Activated T-helper 2 cell treated with anti-CD3 and anti-CD28 coated beads, Interferon-gamma antibody, Interleukin-2, Interleukin-4, amounts not matched to agents 10 μg/mL and 5 μg/mL and 100 μg/mL, durations not matched to agents 14 hours and 24 hours and 36 hours (primary cell): ENCODE measurements around the gene PIEZO2. TPM values are rescaled to one million over a fixed set of nuclear protein-coding genes. Genes with fewer than 3 reads are reported as not detected.
"Not testable (repeated sequence)": the region's sequence is repeated elsewhere in the genome, so short reads cannot be mapped to it uniquely, and the experiment has no call there.

ENCODE experiments used
- DNase-seq: peaks from one replicate; pipeline ENCODE4 v3.0.0; 2021; ENCODE audit warnings: low spot score
- H3K27ac Mint-ChIP-seq: one replicate; pipeline ENCODE4 v1.8.0; 2021; ENCODE audit warnings: mixed read lengths
- H3K27me3 Mint-ChIP-seq: one replicate; pipeline ENCODE4 v1.8.0; 2021; ENCODE audit warnings: low read depth, mixed read lengths
- H3K36me3 Mint-ChIP-seq: one replicate; pipeline ENCODE4 v1.8.0; 2021; ENCODE audit warnings: low read depth, mixed read lengths
- H3K4me1 Mint-ChIP-seq: one replicate; pipeline ENCODE4 v1.8.0; 2021; ENCODE audit warnings: low read depth, mixed read lengths
- H3K4me3 Mint-ChIP-seq: one replicate; pipeline ENCODE4 v1.8.0; 2021; ENCODE audit warnings: low read depth, mild to moderate bottlenecking, moderate library complexity, mixed read lengths
- H3K9me3 Mint-ChIP-seq: one replicate; pipeline ENCODE4 v1.8.0; 2021; ENCODE audit warnings: mixed read lengths
- intact Hi-C: fragments of 100-400 bp; cut with micrococcal nuclease; formaldehyde crosslinking; loops from one replicate; pipeline ENCODE4 v1.15.1; 2023
- total RNA-seq: library from RNA; stranded (reverse); gene quantifications from 2 replicates; pipeline ENCODE4 v1.2.3, GENCODE V29; 2022

Gene PIEZO2
- total RNA-seq, 1 donor from 2014 or later, result not detected

DNA sequence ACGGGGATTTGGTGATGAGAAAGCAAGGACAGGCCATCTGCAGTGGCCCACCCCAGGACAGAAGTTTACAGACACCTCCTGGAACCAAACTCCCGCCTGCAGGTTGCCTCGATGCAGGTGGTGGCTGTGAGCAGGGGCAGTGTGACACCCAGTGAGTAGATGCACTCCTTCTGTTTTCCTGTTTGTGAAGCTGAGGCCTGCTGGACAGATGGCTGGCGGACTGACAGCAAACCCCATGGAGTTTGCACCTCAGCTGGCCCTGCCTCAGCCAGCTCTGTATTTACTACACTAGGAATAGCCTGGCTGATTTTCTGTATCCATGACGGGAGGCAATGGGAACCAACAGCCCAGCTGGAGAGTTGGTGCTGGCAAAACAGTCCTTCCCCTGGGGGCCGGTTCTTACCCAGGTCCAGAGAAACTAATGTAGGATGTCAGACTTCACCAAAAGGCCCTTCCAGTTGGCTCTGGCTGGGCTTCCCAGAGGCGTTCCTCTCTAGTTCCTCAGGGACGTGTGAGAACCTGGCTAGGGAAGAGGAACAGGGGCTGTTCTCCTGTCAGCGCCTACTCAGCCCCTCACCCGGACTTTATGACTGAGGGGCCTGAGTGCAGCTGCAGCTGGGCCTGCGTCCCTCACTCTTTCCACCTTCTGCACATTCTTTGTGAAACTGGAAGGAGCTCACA, 511.4 kb downstream of the PIEZO2 start:
- intact Hi-C loops, H3K4me3 Mint-ChIP-seq: not testable (repeated sequence)

GRCh38 chr18:10629076-10629475, 520.3 kb downstream of the PIEZO2 start:
- H3K9me3 Mint-ChIP-seq, H3K4me3 Mint-ChIP-seq, H3K27ac Mint-ChIP-seq, intact Hi-C loops, DNase-seq, H3K4me1 Mint-ChIP-seq, H3K36me3 Mint-ChIP-seq: not testable (repeated sequence)
- peaks cover 14% of the 10 kb centered on the region for H3K27me3 Mint-ChIP-seq

More for the DNA sequence above, 511.4 kb downstream of the PIEZO2 start:
- not testable (repeated sequence) for H3K9me3 Mint-ChIP-seq, H3K27me3 Mint-ChIP-seq, H3K4me1 Mint-ChIP-seq, DNase-seq, H3K36me3 Mint-ChIP-seq, H3K27ac Mint-ChIP-seq

GRCh38 chr18:10626606-10627213, 522.7 kb downstream of the PIEZO2 start:
- intact Hi-C loops, H3K27me3 Mint-ChIP-seq, H3K36me3 Mint-ChIP-seq, DNase-seq, H3K27ac Mint-ChIP-seq, H3K9me3 Mint-ChIP-seq, H3K4me1 Mint-ChIP-seq, H3K4me3 Mint-ChIP-seq: not testable (repeated sequence)

DNA sequence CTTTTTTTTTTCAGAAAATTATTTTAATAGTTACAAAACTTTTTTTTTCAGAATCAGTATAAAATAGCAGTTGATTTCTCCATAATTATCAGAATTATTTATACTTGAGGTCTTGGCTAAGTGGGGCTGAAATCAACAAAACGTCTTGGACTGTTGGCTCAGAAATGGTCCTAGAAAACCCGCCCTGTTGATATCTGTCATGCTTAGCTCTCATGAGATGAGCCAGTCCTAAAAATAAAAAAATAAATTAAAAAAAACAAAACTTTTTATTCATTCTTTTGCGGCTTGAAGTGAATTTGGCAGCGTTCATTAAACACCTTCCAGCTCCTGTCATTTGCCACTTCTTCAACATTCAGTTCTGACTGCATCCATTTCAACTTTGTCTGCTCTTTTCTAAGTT, 525.8 kb downstream of the PIEZO2 start:
- H3K36me3 Mint-ChIP-seq, H3K27me3 Mint-ChIP-seq, H3K4me1 Mint-ChIP-seq, H3K4me3 Mint-ChIP-seq, H3K9me3 Mint-ChIP-seq, intact Hi-C loops, DNase-seq, H3K27ac Mint-ChIP-seq: not testable (repeated sequence)

DNA sequence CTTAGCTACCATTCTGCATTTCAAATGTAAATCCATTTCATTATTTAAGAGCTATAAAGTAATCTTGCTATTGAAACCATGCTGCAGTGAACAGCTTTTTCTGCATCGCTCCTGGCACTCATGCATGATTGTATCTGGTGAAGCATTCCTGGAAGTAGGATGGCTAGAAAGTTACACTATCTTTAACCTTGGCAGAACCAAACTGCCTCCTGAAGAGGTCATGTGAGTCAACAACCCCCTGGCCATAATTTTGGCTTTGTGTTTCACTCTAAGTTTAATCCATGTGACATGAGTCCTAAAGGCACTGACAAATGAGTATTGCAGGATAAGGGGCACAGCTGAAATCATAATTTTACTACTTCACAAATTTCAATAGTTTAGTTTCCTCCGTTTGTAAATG, 526.4 kb downstream of the PIEZO2 start:
- H3K27me3 Mint-ChIP-seq, H3K36me3 Mint-ChIP-seq, H3K4me3 Mint-ChIP-seq, DNase-seq, H3K9me3 Mint-ChIP-seq, H3K27ac Mint-ChIP-seq, intact Hi-C loops, H3K4me1 Mint-ChIP-seq: not testable (repeated sequence)

DNA sequence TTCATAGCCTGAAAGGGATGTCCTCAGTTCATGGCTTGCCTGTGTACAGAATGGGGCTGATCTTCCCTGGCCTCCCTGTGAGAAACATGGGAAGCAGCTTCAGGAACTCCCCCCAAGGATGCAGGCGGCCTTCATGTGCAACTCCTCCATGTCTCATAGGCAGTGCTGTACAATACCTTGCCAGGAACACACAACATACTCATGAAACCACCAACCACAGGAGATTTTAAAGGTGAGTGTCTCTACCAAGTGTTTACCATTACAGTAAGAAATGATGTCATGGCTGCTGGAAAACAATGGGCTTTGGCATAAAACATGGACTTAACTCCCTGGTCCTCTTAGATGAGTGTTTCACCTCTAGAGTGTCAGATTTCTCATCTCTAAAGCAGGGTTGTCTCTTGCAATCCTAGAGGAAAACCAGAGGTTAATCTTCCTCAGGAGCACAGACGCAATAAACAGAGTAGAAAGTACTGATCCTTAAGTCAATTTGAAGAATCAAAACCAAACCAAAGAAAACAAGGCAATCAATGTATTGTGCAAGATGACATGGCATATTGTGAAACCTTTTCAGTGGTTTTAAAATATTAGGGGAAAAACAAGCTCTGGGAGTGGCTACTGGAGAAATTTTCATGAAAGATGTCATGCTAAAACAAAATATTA, 528.6 kb downstream of the PIEZO2 start:
- H3K36me3 Mint-ChIP-seq, H3K27ac Mint-ChIP-seq, H3K27me3 Mint-ChIP-seq, H3K4me3 Mint-ChIP-seq, DNase-seq, H3K9me3 Mint-ChIP-seq, intact Hi-C loops, H3K4me1 Mint-ChIP-seq: not testable (repeated sequence)
